Cortex of kidney (tissue), 1 donor: ENCODE data around the gene MYG1.
"Not testable (repeated sequence)": the region's sequence is repeated elsewhere in the genome, so short reads cannot be mapped to it uniquely, and the experiment has no call there.

Source experiments
- DNase-seq: peaks from one replicate; lab custom pipeline; 2025; lab: John Stamatoyannopoulos, UW

Gene MYG1

GRCh38 chr12:53327435-53328042, 28.0 kb downstream of the MYG1 start:
- no peak for DNase-seq

- DNase-seq = no peak
Measured at GRCh38 chr12:53328043-53328435, 28.5 kb downstream of the MYG1 start.

- DNase-seq = no peak
Measured at GRCh38 chr12:53330671-53331070, 31.2 kb downstream of the MYG1 start.

- not testable (repeated sequence) for DNase-seq
Measured at GRCh38 chr12:53332339-53332738, 32.8 kb downstream of the MYG1 start.

GRCh38 chr12:53332744-53333143, 33.2 kb downstream of the MYG1 start:
- DNase-seq = no peak

- no peak for DNase-seq
Measured at GRCh38 chr12:53333289-53333688, 33.8 kb downstream of the MYG1 start.

GRCh38 chr12:53333845-53334244, 34.4 kb downstream of the MYG1 start:
- DNase-seq = no peak

GRCh38 chr12:53334822-53335221, 35.3 kb downstream of the MYG1 start:
- no peak for DNase-seq

GRCh38 chr12:53336181-53336681, 36.7 kb downstream of the MYG1 start, which contains the start of gene SP7:
Gene SP7 (minus strand): TSS chr12:53336354. CDS start chr12:53335646, 708 bp downstream.
- no peak for DNase-seq

- no peak for DNase-seq
Measured at GRCh38 chr12:53338017-53338416, 38.5 kb downstream of the MYG1 start.

GRCh38 chr12:53338916-53339315, 39.4 kb downstream of the MYG1 start:
- no peak for DNase-seq

GRCh38 chr12:53340398-53340797, 40.9 kb downstream of the MYG1 start:
- DNase-seq = no peak

GRCh38 chr12:53343449-53343848, 44.0 kb downstream of the MYG1 start:
- DNase-seq = no peak

- DNase-seq = no peak
Measured at GRCh38 chr12:53343969-53344368, 44.5 kb downstream of the MYG1 start.

- DNase-seq = no peak
Measured at GRCh38 chr12:53344487-53344823, 45.0 kb downstream of the MYG1 start.

- DNase-seq = no peak
Measured at GRCh38 chr12:53344824-53345485, 45.5 kb downstream of the MYG1 start.

- DNase-seq = no peak
Measured at GRCh38 chr12:53345486-53346188, 46.1 kb downstream of the MYG1 start.

- DNase-seq = no peak
Measured at GRCh38 chr12:53346491-53346890, 47.0 kb downstream of the MYG1 start.

GRCh38 chr12:53347905-53348304, 48.4 kb downstream of the MYG1 start:
- no peak for DNase-seq

GRCh38 chr12:53352331-53353256, 53.1 kb downstream of the MYG1 start:
- no peak for DNase-seq

GRCh38 chr12:53353257-53353655, 53.8 kb downstream of the MYG1 start:
- no peak for DNase-seq

GRCh38 chr12:53355121-53355520, 55.6 kb downstream of the MYG1 start:
- DNase-seq = no peak
